Myometrial cell (primary cell): Measurements from ENCODE around the gene FGR. TPM values are rescaled to one million over a fixed set of nuclear protein-coding genes. Genes with fewer than 3 reads are reported as not detected.

Experiments used
- total RNA-seq: library from RNA; depleted of rRNA; stranded (reverse); fragments of >200 nt; gene quantifications from 2 replicates; pipeline ENCODE4 v1.2.3, GENCODE V29; 2015

FGR gene
- total RNA-seq, result 0.29 TPM in 1 of 2 replicates, not detected in the other

DNA sequence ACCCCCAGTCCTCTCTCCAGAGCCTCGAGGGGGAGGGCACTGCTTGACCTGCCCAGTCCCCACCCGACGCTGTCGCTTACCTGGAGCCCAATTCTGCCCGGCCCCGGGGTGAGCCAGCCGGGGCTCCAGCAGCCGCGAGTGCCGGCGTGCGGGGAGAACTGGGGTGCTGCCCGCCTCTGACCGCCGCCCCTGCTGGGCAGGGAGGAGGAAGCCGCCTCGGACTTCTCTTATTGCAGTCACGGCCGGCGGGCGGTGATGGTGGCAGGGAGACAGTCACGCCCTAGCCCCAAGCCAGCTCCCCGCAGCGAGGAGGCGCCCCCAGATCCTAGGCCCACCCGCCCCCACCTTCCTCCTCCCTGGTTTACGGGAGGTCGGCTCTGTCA is at the start of gene FGR:
Gene FGR (minus strand): TSS at position 201 of the 383 bp plus-strand sequence. CDS start 11,269 bp downstream, outside the sequence.

DNA sequence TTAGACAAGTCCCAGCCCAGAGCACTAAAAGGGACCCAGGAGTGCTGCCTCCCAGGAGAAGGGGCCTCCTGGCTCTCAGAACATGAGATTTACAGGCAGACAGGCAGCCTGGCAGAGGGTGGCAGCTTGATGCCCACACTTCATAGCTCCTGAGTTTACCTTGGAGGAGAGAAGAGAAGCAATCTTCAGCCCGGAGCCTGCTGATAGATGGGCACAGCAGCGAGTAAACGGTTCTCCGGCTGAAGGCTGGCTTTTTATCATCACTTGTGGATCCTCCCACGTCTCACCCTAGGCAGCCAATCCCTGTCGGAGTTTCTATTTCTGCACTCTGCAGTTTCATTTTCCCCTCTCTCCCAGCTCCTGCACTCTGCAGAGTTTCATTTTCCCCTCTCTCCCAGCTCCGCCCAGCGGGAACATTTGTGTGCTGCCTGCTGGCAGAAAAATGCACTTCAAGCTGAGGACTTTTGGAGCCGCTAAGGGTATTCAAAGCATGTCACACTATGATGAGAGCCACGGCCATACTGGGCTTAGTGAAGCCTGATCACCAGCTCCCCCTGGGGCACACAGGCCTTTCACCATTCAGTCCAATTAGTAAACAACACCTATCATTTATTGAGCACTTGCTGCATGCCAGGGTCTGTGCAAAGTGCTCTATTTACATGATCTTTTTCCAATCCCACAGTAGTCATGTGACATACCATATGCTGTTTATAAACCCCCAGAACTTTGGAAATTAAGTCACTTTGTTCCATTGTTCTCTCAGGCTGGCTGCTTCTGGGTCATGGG is 37.2 kb upstream of the FGR start, which contains the start of gene IFI6:
Gene IFI6 (minus strand): TSS at position 229 of the 786 bp plus-strand sequence. CDS start 2,878 bp downstream, outside the sequence.

DNA sequence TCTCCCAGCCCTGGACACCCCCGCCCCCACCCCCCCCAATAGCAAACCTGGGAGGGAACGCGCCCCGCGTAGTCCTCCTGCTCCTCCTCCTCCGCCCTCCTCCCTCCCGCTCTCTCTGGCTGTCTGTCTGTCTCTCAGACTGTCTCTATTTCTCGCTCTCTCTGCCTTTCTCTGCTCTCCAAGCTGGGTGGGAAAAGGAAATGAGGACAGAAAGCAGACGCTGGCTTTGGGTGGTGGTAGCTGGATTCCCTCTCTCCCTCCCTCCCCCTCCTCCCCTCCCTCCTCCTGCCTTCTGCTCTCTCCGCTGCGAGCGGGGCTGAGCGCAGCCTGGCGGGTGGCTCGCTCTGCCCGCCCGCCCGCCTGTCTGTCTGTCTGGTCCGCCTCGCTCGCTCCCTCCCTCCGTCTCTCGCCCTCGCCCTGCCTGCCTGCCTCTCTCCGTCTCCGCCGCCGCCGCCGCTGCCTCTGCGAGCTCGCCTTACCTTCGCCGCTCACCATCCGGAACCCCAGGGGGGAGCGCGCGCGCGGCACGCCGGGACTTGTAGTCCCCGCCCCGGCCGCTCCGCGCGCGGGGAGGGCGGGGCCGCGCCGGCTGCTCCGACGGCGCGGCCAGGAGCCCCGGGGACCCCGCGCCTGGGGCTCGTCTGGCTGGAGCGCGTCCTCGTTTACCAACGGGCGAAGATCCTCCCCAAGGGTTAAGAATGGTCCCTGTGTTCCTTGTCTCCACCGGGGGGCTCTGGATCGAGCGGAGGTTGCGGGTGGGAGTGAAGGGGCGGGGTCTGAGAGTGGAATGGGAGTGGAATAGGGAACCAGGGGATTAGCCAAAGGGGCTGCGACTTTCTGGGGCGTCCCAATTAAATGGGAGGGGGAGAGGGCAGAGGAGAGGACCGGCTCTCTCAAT is 31.1 kb downstream of the FGR start, which contains the start of gene AHDC1:
Gene AHDC1 (minus strand): TSS at position 464 of the 898 bp plus-strand sequence. CDS start 52,029 bp downstream, outside the sequence.

Other genes starting within 250 kb of the FGR start
- gene GPR3, start 242.6 kb downstream of the FGR start, total RNA-seq, result 0.18 and 0.86 TPM in 2 replicates
- gene WASF2, start 145.0 kb downstream of the FGR start, total RNA-seq, result 21.9 and 26.4 TPM in 2 replicates
- gene AHDC1, start 31.0 kb downstream of the FGR start, total RNA-seq, result 7.8 and 9.2 TPM in 2 replicates
- gene IFI6, start 37.0 kb upstream of the FGR start, total RNA-seq, result 30.8 and 57.9 TPM in 2 replicates
- gene FAM76A, start 90.8 kb upstream of the FGR start, total RNA-seq, result 5.5 and 11.2 TPM in 2 replicates
- 34.0 and 46.8 TPM in 2 replicates for gene STX12, start 138.0 kb upstream of the FGR start, total RNA-seq
- gene PPP1R8, start 195.6 kb upstream of the FGR start, total RNA-seq, result 43.4 and 56.2 TPM in 2 replicates
- gene THEMIS2, start 237.4 kb upstream of the FGR start, total RNA-seq, result 25.7 and 25.9 TPM in 2 replicates